Upper lobe of left lung (tissue), 4 donors: ENCODE measurements around the gene ROBO1.
"Not testable (repeated sequence)": the region's sequence is repeated elsewhere in the genome, so short reads cannot be mapped to it uniquely, and the experiment has no call there.

Experiments used
- CTCF ChIP-seq, 6 experiments: fragments of 450-650 bp in 4 of 6; fragments of 200-600 bp in 2 of 6; sonication (generic) in 2 of 6; IDR thresholded peaks; one replicate each; pipeline ENCODE4 v1.5.1; 2016 to 2019; ENCODE audit warnings: antibody characterized with exemption in 6 of 6
- EP300 ChIP-seq, 4 donors: sonication (generic); formaldehyde crosslinking; IDR thresholded peaks; one replicate each; pipeline ENCODE4 v1.5.1; 2017; ENCODE audit warnings: antibody characterized with exemption in 4 of 4, control low read depth in 2 of 4
- POLR2A ChIP-seq, 4 donors: fragments of 450-650 bp; IDR thresholded peaks; one replicate each; pipeline ENCODE4 v1.5.1; 2016 to 2017; ENCODE audit warnings: antibody characterized with exemption in 4 of 4, mild to moderate bottlenecking in 2 of 4

- TF ChIP-seq CTCF, POLR2A, EP300 (IDR thresholded peaks at IDR 0.05): not testable (repeated sequence)
Observed at GRCh38 chr3:79790177-79790576, 22.4 kb upstream of the ROBO1 start.
